ENCODE measurements around the gene RNASE4. TPM values are rescaled to one million over a fixed set of nuclear protein-coding genes. Genes with fewer than 3 reads are reported as not detected.

RNASE4 gene
- total and polyA plus RNA-seq, 10 of the 15 experiments (the other 5 are each of a cell fraction or from before 2014, with no cell fraction given), result 0.87 to 2.6 (median 1.3) TPM

DNA sequence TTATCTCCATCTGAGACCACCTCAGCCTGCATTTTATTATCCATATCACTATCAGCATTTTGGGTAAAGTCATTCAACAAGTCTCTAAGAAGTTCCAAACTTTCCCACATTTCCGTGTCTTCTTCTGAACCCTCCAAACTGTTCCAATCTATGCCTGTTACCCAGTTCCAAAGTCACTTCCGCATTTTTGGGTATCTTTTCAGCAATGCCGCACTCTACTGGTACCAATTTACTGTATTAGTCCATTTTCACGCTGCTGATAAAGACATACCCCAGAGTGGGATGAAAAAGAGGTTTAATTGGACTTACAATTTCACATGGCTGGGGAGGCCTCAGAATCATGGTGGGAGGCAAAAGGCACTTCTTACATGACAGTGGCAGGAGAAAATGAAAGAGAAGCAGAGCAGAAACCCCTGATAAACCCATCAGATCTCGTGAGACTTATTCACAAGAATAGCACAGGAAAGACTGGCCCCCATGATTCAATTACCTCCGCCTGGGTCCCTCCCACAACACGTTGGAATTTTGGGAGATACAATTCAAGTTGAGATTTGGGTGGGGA is 17.9 kb upstream of the RNASE4 start (continued):
- TF ChIP-seq ZNF687 (IDR thresholded peaks at IDR 0.05) (0 out of 2 replicates have a peak, but pooled peaks have one; percentile 35), PML (IDR thresholded peaks at IDR 0.05; ENCODE audit: low read length) (peak; percentile 69; the same call in 1 of the 2 replicates), RELA (IDR thresholded peaks at IDR 0.05; ENCODE audit: borderline replicate concordance, partially characterized antibody) (peak; percentile 9), JUNB (IDR thresholded peaks at IDR 0.05) (0 out of 2 replicates have a peak, but pooled peaks have one; percentile 7), E4F1 (IDR thresholded peaks at IDR 0.05; ENCODE audit: borderline replicate concordance, partially characterized antibody) (peak; percentile 92), SMAD5 (IDR thresholded peaks at IDR 0.05; ENCODE audit: low read depth) (peak; percentile 92), TAF1 (IDR thresholded peaks at IDR 0.05; ENCODE audit: borderline replicate concordance, low read depth, low read length) (peak; percentile 75; the same call in 1 of the 2 replicates)

Data from GM12878 (cell line).